Measurements from ENCODE around the gene SEPTIN5. TPM values are rescaled to one million over a fixed set of nuclear protein-coding genes. Genes with fewer than 3 reads are reported as not detected.
A peak's percentile ranks its signal among the peaks of the same experiment; 100 is the strongest.

SEPTIN5 gene
- total RNA-seq, 1 donor from 2014 or later, result 103 TPM

- DNase-seq (ENCODE audit: extremely low spot score, unreplicated experiment), result no peak
- H3K9me3 Mint-ChIP-seq (ENCODE audit: unreplicated experiment), result no peaks in the 10 kb centered on the region
- no peak overlapping the region for H3K27ac Mint-ChIP-seq (ENCODE audit: unreplicated experiment)
- H3K36me3 Mint-ChIP-seq (ENCODE audit: unreplicated experiment), result no peaks in the 10 kb centered on the region
- H3K4me3 Mint-ChIP-seq (ENCODE audit: unreplicated experiment), result no peak overlapping the region
- H3K4me1 Mint-ChIP-seq (ENCODE audit: unreplicated experiment), result peaks cover 24% of the 10 kb centered on the region
- no peaks in the 10 kb centered on the region for H3K27me3 Mint-ChIP-seq (ENCODE audit: unreplicated experiment)
- TF ChIP-seq CTCF (IDR thresholded peaks at IDR 0.05), result no peak
Observed at GRCh38 chr22:19710769-19711106, 3.6 kb upstream of the SEPTIN5 start.

GRCh38 chr22:19713245-19713644 is 1.1 kb upstream of the SEPTIN5 start:
- DNase-seq (ENCODE audit: extremely low spot score, unreplicated experiment), result no peak
- Mint-ChIP-seq H3K27ac (ENCODE audit: unreplicated experiment) (no peak overlapping the region), H3K36me3 (ENCODE audit: unreplicated experiment) (no peaks in the 10 kb centered on the region), H3K9me3 (ENCODE audit: unreplicated experiment) (no peaks in the 10 kb centered on the region), H3K4me3 (ENCODE audit: unreplicated experiment) (peak overlapping the region; percentile 74), H3K27me3 (ENCODE audit: unreplicated experiment) (no peaks in the 10 kb centered on the region), H3K4me1 (ENCODE audit: unreplicated experiment) (peaks cover 45% of the 10 kb centered on the region)
- no peak for TF ChIP-seq CTCF (IDR thresholded peaks at IDR 0.05)

GRCh38 chr22:19713650-19714311 is 522 bp upstream of the SEPTIN5 start:
- TF ChIP-seq CTCF (IDR thresholded peaks at IDR 0.05), result no peak
- H3K36me3 Mint-ChIP-seq (ENCODE audit: unreplicated experiment), result no peaks in the 10 kb centered on the region

GRCh38 chr22:19715188-19715930 is 1.1 kb downstream of the SEPTIN5 start:
- H3K9me3 Mint-ChIP-seq (ENCODE audit: unreplicated experiment), result no peaks in the 10 kb centered on the region
- no peak for TF ChIP-seq CTCF (IDR thresholded peaks at IDR 0.05)
- H3K27me3 Mint-ChIP-seq (ENCODE audit: unreplicated experiment), result no peaks in the 10 kb centered on the region
- no peak for DNase-seq (ENCODE audit: extremely low spot score, unreplicated experiment)
- peaks cover 38% of the 10 kb centered on the region for H3K4me1 Mint-ChIP-seq (ENCODE audit: unreplicated experiment)
- H3K27ac Mint-ChIP-seq (ENCODE audit: unreplicated experiment), result peak overlapping the region; percentile 31
- H3K4me3 Mint-ChIP-seq (ENCODE audit: unreplicated experiment), result peak overlapping the region; percentile 76
- H3K36me3 Mint-ChIP-seq (ENCODE audit: unreplicated experiment), result peaks cover 5% of the 10 kb centered on the region

More at GRCh38 chr22:19713650-19714311, 522 bp upstream of the SEPTIN5 start:
- peaks cover 45% of the 10 kb centered on the region for H3K4me1 Mint-ChIP-seq (ENCODE audit: unreplicated experiment)
- H3K27me3 Mint-ChIP-seq (ENCODE audit: unreplicated experiment), result no peaks in the 10 kb centered on the region
- H3K27ac Mint-ChIP-seq (ENCODE audit: unreplicated experiment), result peak overlapping the region; percentile 56
- H3K4me3 Mint-ChIP-seq (ENCODE audit: unreplicated experiment), result peak overlapping the region; percentile 74
- H3K9me3 Mint-ChIP-seq (ENCODE audit: unreplicated experiment), result no peaks in the 10 kb centered on the region
- no peak for DNase-seq (ENCODE audit: extremely low spot score, unreplicated experiment)

GRCh38 chr22:19716041-19716828 is 1.9 kb downstream of the SEPTIN5 start:
- no peaks in the 10 kb centered on the region for H3K9me3 Mint-ChIP-seq (ENCODE audit: unreplicated experiment)
- no peaks in the 10 kb centered on the region for H3K27me3 Mint-ChIP-seq (ENCODE audit: unreplicated experiment)
- DNase-seq (ENCODE audit: extremely low spot score, unreplicated experiment), result no peak
- H3K4me1 Mint-ChIP-seq (ENCODE audit: unreplicated experiment), result peaks cover 40% of the 10 kb centered on the region
- peaks cover 14% of the 10 kb centered on the region for H3K36me3 Mint-ChIP-seq (ENCODE audit: unreplicated experiment)
- TF ChIP-seq CTCF (IDR thresholded peaks at IDR 0.05), result no peak
- H3K4me3 Mint-ChIP-seq (ENCODE audit: unreplicated experiment), result peak overlapping the region; percentile 76
- no peak overlapping the region for H3K27ac Mint-ChIP-seq (ENCODE audit: unreplicated experiment)
